D721Med (cell line): Measurements from ENCODE around the gene BRME1.

Experiments
- DNase-seq: peaks from one replicate; pipeline ENCODE4 v3.0.0; 2011; ENCODE audit warnings: low spot score; ENCODE audit not compliant: insufficient read length
- FAIRE-seq: peaks from 2 replicates; lab custom pipeline; 2011; peaks lifted over from hg19 to GRCh38; lab: Jason Lieb, UNC
- TF ChIP-seq, protein P1 (sequence below): IDR thresholded peaks from 2 replicates; pipeline ENCODE4 v1.5.1; 2012; ENCODE audit warnings: mild to moderate bottlenecking, control low read depth; ENCODE audit not compliant: insufficient read depth; ENCODE audit errors: missing control alignments

Gene BRME1

DNA sequence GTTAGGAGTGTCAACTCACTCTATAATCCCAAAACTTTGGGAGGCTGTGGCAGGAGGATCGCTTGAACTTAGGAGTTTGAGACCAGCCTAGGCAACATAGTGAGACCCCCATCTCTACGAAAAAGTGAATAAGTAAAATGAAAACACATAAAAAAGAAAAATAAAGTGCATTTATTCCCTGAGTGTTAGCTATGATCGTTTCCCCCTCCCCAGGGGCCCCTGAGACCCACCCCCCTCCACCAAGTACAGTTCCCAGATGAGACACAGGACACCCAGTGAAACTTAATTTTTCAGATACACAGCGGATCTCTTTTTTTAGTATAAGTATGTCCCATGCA, 57.6 kb downstream of the BRME1 start:
- FAIRE-seq, result no peak
- TF ChIP-seq, protein P1, sequence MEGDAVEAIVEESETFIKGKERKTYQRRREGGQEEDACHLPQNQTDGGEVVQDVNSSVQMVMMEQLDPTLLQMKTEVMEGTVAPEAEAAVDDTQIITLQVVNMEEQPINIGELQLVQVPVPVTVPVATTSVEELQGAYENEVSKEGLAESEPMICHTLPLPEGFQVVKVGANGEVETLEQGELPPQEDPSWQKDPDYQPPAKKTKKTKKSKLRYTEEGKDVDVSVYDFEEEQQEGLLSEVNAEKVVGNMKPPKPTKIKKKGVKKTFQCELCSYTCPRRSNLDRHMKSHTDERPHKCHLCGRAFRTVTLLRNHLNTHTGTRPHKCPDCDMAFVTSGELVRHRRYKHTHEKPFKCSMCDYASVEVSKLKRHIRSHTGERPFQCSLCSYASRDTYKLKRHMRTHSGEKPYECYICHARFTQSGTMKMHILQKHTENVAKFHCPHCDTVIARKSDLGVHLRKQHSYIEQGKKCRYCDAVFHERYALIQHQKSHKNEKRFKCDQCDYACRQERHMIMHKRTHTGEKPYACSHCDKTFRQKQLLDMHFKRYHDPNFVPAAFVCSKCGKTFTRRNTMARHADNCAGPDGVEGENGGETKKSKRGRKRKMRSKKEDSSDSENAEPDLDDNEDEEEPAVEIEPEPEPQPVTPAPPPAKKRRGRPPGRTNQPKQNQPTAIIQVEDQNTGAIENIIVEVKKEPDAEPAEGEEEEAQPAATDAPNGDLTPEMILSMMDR, result no peak
- DNase-seq, result no peak

DNA sequence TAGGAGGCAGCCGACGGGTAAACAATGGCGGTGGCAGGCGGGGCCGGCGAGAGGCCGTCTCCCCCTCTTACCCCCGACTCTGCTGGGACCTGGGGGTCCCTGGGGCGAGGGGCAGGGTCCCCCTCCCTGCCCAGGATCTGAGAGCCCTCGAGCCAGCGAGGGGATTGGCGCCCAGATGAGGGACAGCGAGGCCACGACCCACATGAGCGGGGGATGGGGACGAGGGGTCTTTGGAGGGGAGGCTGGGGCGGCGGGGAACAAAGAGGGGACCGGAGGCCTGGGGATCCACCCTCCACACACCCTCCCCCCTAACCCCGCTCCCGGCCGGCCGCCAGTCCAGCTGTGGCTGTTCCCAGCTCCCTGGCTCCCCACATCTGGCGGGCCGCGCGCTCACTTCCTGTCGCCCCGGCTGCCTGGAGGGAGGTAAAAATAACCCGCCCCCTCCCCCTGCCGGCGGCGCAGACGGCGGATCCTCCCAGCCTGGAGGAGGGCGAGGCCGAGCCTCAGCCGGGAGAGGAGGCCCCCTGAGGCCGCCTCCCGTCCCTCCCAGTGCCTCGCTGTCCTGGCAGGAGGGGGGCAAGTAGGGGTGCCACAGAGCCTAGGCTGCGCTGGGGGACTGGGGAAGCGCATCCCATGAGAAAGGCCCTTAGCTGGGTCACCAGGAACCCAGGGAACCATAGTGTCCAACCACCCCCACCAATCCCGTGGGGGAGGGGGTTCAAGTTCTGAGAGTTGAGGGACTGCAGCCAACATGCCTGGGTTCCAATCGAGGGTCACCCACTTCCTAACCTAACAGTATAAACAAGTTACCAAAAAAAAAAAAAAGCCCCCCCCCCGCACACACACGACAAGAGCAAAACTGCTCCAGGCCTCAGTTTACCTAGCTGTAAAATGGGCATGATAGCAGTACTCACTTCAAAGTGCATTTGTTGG, 58.2 kb downstream of the BRME1 start:
- DNase-seq, result no peak
- FAIRE-seq, result no peak
- TF ChIP-seq, protein P1, result no peak

DNA sequence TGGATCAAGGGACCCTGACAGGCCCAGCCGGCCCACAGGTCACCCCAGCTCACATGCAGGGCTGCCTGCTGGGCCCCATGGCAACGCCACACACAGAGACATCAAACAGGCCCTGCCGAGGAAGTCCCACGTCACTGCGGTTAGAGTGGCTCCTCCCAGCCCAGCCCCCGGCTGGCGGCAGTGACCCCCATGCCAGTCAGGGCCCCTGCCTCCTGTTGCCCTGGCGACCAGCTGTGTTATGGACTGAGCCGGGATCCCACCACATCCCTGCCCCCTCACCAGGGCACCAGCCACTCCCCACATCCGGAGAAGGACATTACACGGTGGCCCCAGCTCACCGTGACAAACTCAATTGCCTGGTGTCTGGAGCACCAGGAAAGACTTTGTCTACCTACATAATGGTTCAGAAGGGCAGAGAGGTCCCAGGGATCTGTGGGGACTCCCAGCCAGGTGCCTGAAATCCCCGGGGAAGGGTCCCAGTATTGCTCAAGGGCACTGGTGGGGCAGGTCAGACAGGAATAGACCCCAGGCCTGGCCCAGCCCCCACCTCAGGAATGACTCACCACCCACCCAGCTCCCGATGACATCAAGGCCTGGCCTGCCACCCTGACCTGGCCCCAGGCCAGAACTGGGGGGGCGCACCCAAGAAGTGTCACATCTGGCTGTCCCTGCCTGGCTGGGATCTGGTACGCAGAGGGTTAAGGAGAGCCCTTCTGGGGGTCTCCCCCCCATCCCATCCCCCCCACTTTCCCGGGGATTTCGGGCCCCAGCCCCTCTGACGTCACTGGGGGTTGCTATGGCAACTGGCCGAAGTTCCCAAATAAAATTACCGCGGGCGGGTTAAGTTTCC, 59.1 kb downstream of the BRME1 start:
- TF ChIP-seq, protein P1, result no peak
- FAIRE-seq (no peak), DNase-seq (no peak)

DNA sequence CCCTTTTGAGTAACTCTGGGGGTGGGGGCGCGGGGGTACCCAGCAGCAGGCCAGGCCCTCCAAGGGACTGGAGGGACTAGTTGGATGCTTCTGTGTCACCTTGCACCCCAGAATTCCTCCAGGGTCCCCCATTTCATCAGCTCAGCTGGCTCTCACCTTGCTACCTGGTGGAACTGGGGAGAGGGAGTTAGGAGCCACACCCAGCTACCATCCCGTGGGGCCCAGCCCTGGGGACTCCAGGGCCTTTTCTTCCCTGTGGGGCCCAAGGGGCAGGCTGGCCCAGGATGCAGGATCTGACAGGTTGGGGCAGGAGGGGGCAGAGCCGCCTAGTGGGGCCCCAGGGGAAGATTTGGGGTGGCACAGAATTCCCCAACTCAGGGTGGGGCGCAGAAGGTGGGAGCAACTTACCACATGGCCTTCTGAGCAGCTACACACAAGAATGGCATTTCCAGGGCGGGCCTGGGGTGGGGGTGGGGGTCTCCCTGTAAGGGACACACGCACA, 61.7 kb downstream of the BRME1 start:
- DNase-seq (no peak), FAIRE-seq (no peak)
- TF ChIP-seq, protein P1, result no peak

DNA sequence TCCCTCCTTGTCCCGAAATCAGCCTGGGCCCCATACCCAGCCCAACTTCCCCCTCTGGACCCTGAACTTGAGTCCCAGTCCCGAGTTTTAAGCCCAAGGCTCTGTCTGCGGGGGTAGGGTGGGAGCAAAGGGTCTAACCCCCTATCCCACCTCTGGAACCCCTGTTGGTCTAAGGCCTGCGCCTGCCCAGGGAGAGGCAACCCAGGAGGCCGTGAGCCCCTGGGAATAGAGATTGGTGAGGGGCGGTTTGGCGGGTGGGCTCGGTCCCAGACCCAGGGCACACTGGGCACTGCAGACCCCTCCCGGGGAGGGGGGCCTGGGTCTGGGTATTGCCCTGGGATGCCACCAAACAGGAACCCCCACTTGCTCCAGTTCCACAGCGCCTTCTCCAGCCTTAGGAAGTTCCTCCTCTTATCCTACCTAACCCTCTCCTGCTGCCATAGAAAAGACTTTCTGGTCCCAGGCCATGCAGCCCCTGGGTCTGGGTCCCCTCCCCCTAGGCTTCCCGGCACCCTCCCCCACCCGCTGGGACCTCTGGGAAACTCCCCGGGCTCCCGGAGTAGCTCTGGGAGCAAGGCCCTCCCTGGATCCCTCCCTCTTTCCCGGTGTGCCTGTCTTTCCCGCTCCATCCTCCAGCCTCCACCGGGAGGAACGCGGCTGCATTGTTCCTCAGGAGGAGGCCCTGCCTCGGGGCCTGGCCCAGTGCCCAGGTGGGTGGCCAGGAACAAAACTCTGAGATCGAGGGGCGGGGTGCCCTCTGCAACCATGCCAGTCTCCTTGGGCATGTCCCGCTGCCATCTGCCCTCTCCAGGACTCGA, 62.6 kb downstream of the BRME1 start:
- TF ChIP-seq, protein P1, result no peak
- FAIRE-seq, result no peak
- no peak for DNase-seq

DNA sequence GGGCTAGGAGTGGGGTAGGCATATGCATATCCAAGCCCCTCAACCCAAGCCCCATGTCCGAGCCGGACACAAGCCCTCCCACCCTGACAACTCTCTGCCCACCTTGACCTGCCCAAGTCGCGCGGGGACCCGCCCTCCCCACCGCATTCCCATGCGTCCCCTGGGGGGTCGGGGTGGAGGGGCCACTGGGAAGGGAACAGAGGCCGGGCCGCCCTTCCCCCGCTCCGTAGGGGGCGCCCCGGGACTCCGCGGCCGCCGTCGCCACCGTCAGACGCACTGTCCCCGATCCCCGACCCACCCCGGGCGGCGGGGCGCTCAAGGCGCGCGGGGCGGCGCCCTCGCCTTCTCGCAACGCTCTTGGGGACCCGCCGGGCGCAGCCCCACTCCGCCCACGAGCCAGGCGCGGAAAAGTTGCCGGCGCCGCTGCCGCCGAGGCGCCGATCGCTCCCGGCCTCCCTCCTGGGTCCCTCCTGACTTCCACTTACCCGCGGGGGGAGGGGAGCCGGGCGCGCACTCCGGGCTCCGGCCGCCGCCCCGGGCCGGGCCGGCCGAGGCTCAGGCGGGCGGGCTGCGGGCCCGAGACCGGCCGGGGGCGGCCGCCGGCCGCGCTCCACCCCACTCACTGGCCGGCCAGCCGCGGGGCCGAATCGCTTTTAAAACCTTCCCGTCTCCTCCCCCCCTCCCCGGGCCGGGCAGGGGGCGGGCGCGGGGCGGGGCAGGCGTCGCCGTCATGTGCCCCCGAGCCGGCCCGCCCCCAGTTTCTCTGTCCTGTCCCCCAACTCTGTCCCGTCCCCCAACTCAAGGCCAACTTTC, 63.4 kb downstream of the BRME1 start:
- DNase-seq, result no peak
- TF ChIP-seq, protein P1, result no peak
- no peak for FAIRE-seq
